IPS DF 6.9 (cell line): ENCODE measurements around the gene DNPEP.

Experiments
- DNase-seq: peaks from one replicate; pipeline ENCODE4 v3.0.0-alpha.2; 2013; ENCODE audit warnings: low read depth, low spot score
- H3K27ac ChIP-seq: one replicate; pipeline ENCODE4 v1.5.1; 2013; ENCODE audit warnings: low read length, control low read depth
- H3K27me3 ChIP-seq: 2 replicates; pipeline ENCODE4 v1.6.1; 2013; ENCODE audit warnings: mild to moderate bottlenecking, low read length; ENCODE audit not compliant: control insufficient read depth, insufficient read depth
- H3K36me3 ChIP-seq: 2 replicates; pipeline ENCODE4 v1.6.1; 2013; ENCODE audit warnings: low read length; ENCODE audit not compliant: control insufficient read depth, insufficient read depth
- H3K4me1 ChIP-seq: 2 replicates; pipeline ENCODE4 v1.6.1; 2013; ENCODE audit warnings: low read length; ENCODE audit not compliant: control insufficient read depth, insufficient read depth
- H3K4me3 ChIP-seq: 2 replicates; pipeline ENCODE4 v1.5.1; 2013; ENCODE audit warnings: mild to moderate bottlenecking, low read length
- H3K9me3 ChIP-seq: 2 replicates; pipeline ENCODE4 v1.6.1; 2013; ENCODE audit warnings: low read length, inconsistent platforms; ENCODE audit not compliant: control insufficient read depth, insufficient read depth
- WGBS: extraction: QIAGEN DNeasy Blood & Tissue Kit; methylation state at CpG from one replicate; pipeline ENCODE4 v1.1.7; 2013; ENCODE audit warnings: mixed read lengths, missing lambda C conversion rate; ENCODE audit not compliant: insufficient read length, insufficient coverage; 5-methylcytosine and 5-hydroxymethylcytosine counted together

The DNPEP gene

DNA sequence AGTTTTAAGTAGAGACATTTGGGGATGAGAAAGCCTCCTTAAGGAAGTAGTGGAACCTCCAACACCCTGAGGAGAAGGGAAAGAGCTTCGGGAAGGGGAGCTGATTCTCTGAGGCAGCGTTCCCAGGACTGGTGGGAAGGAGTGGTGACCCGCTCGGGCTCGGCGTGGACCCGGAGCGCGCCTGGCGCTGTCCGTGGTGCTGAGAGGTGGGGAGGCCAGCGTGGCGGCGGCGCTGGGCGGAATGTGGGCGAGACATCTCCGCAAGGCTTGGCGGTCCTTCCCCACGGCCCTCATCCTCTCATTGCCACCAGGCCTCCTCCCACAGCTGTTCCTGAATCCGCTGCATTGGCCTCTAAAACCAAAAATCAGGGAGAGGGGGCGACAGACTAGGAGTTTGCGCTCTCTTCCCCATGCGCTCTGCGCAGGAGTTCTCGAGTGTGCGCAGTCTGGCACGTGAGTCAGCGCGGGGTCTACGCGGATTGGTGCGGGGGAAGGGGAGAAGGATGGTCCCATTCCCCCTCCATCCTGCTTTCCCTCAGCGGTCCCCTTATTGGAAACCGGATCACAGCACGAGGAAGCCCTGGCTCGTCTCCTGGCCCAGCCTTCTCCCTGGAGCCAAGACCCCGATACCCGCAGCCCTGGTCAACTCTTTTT is 56.0 kb downstream of the DNPEP start:
- no peak for DNase-seq
- H3K27ac ChIP-seq: no peak overlapping the region
- H3K4me3 ChIP-seq: no peak overlapping the region
- no peaks in the 10 kb centered on the region for H3K4me1 ChIP-seq
- peaks cover 24% of the 10 kb centered on the region for H3K27me3 ChIP-seq
- no peaks in the 10 kb centered on the region for H3K9me3 ChIP-seq
- no CpG with 5 or more reads among the region's 39 CpGs for WGBS
- no peaks in the 10 kb centered on the region for H3K36me3 ChIP-seq

GRCh38 chr2:219327719-219328118 is 60.0 kb downstream of the DNPEP start:
- Histone ChIP-seq H3K4me3 (no peak overlapping the region), H3K36me3 (no peaks in the 10 kb centered on the region), H3K27me3 (peaks cover 21% of the 10 kb centered on the region), H3K4me1 (no peaks in the 10 kb centered on the region), H3K27ac (no peak overlapping the region), H3K9me3 (no peaks in the 10 kb centered on the region)
- DNase-seq: no peak
- WGBS: no CpG with 5 or more reads among the region's 2 CpGs

GRCh38 chr2:219325657-219326315 is 61.9 kb downstream of the DNPEP start:
- no peaks in the 10 kb centered on the region for H3K4me1 ChIP-seq

GRCh38 chr2:219325136-219325535 is 62.6 kb downstream of the DNPEP start:
- H3K4me1 ChIP-seq: no peaks in the 10 kb centered on the region
- WGBS: no CpG with 5 or more reads among the region's 4 CpGs
- H3K27ac ChIP-seq: no peak overlapping the region
- no peaks in the 10 kb centered on the region; the same call in 1 of the 2 replicates for H3K27me3 ChIP-seq
- H3K36me3 ChIP-seq: no peaks in the 10 kb centered on the region
- H3K9me3 ChIP-seq: no peaks in the 10 kb centered on the region
- no peak for DNase-seq
- no peak overlapping the region for H3K4me3 ChIP-seq

More at GRCh38 chr2:219325657-219326315, 61.9 kb downstream of the DNPEP start:
- no peak overlapping the region for H3K4me3 ChIP-seq
- H3K36me3 ChIP-seq: no peaks in the 10 kb centered on the region
- no peak overlapping the region for H3K27ac ChIP-seq
- no CpG with 5 or more reads among the region's 9 CpGs for WGBS
- H3K27me3 ChIP-seq: peaks cover 4% of the 10 kb centered on the region; the same call in 1 of the 2 replicates
- no peak for DNase-seq
- no peaks in the 10 kb centered on the region for H3K9me3 ChIP-seq

GRCh38 chr2:219323434-219323833 is 64.3 kb downstream of the DNPEP start:
- H3K4me3 ChIP-seq: no peak overlapping the region
- H3K36me3 ChIP-seq: no peaks in the 10 kb centered on the region
- no CpG with 5 or more reads among the region's 4 CpGs for WGBS
- H3K4me1 ChIP-seq: no peaks in the 10 kb centered on the region
- no peak for DNase-seq
- H3K9me3 ChIP-seq: no peaks in the 10 kb centered on the region
- no peak overlapping the region for H3K27ac ChIP-seq
- H3K27me3 ChIP-seq: no peaks in the 10 kb centered on the region
